NCI-H2171 (cell line): ENCODE results near the gene SYTL2.

Source experiments
- DNase-seq: peaks from one replicate; lab custom pipeline; 2025; lab: John Stamatoyannopoulos, UW

Gene SYTL2

GRCh38 chr11:85758480-85759039, 52.4 kb downstream of the SYTL2 start:
- no peak for DNase-seq

DNA sequence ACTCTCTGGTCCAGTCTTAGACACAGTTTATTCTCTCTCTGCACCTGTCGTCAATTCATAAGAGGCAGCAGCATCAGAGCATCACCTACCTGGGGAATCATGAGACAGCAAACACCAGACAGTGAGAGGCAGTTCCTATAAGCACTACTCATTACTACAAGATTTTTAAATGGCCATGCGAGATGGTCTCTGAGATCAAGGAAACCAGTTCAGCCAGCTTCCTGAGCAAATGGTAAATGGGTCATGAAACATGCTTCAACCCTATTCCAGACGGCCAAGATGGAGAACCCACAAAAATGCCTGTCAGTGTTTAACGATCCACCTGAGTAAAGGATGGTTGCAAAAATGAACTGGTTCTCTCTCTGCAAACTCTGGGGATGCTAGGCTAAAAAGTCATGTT, 52.9 kb downstream of the SYTL2 start:
- no peak for DNase-seq

GRCh38 chr11:85756401-85757200, 54.3 kb downstream of the SYTL2 start:
- no peak for DNase-seq

- no peak for DNase-seq
Observed at GRCh38 chr11:85755701-85756100, 55.2 kb downstream of the SYTL2 start.

- DNase-seq, result no peak
Observed at GRCh38 chr11:85755285-85755684, 55.7 kb downstream of the SYTL2 start.

- no peak for DNase-seq
Observed at GRCh38 chr11:85752890-85753581, 57.9 kb downstream of the SYTL2 start.

DNA sequence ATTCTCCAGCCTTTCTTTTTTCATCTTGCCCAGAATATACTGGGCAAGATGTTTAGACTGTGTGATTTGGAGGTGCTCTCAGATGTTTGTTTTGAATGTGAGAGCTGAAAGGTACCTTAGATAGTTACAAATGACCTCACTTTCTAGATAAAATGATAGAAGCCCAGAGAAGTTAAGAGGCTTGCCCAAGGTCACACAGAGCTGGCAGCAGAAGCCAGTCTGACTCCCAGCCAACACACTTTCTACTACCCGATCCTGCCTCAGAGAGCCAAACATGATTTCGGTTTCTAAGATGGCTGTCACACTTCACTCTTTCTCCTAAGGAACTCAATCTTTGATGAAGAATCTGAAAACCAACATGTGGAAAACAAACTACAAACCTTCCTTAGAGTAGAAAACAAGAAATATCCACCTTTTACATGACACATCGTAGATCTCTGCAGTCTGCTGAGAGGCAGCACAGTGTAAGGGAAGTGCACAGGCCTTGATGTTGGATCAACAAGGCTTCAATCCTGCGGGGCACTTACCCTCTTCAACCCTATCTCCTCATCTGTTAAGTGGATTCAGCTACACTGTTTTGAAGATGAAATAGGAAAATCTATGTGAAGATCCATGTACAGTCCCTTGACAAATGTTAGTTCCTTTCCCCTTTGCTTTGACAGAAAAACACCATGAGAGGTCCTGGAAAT, 58.6 kb downstream of the SYTL2 start:
- no peak for DNase-seq

- no peak for DNase-seq
Observed at GRCh38 chr11:85751724-85752123, 59.2 kb downstream of the SYTL2 start.

DNA sequence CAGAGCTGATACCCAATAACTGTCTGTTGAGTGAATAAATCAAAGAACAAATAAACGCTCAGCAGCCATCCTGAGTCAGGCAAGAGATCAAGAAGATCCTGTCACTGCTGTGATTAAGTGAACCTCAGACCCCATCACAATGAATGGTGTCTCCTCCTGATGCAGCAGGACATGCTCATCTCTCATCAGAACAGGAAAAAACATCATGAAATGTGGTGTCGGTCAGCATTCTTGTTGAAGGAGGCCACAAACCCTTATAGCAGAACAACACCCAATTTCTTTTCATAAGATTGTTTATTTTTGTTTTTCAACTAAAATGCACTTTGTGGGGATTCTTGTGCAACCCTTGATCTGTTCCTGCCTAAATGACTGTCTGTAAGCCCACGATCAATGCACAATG, 60.3 kb downstream of the SYTL2 start:
- no peak for DNase-seq

DNA sequence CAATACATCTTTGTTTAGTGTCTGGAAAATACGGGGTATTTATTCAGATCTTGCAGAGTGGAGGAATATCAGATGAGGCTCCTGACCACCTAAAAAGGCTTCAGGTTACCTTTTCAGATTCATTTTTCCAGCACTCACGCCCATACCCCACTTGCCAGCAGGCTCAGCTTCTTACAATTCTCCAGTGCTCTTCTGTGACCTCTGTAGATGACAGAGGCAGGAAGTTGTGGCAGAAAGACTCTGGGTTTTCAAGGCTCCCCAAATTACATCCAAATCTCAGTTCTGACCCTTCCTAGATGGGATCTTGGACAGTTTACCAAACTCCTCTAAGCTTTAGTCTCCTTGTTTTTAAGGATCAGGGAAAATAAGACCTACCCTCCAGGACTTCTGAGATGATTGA, 61.1 kb downstream of the SYTL2 start:
- no peak for DNase-seq

DNA sequence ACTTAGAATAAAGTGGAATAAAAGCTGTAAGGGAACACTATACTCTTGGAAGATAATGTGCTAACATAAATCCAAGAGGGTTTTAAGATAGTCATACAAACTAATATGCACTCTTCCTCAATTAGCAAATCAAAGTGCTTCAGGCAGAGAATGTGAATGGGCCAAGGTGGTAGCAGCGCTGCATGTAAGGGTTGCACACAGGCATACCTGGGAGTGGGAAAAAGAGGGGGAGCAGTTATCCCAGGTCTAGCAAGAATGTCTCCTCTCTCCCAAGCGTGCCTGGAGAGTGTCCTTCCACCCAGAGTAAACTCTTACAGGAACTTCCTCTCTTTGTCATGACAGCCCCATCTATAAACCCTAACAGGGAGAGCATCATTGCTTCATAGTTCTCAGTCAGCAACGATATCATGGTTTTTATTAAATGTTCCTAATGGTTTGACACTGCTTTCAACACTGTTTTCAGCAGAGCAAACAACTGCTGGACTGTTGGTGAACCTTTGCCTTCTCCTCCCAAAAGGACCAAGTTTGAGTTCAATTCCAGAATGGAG, 61.6 kb downstream of the SYTL2 start:
- no peak for DNase-seq

- DNase-seq, result no peak
Observed at GRCh38 chr11:85748455-85748891, 62.5 kb downstream of the SYTL2 start.

- no peak for DNase-seq
Observed at GRCh38 chr11:85746670-85747069, 64.3 kb downstream of the SYTL2 start.

DNA sequence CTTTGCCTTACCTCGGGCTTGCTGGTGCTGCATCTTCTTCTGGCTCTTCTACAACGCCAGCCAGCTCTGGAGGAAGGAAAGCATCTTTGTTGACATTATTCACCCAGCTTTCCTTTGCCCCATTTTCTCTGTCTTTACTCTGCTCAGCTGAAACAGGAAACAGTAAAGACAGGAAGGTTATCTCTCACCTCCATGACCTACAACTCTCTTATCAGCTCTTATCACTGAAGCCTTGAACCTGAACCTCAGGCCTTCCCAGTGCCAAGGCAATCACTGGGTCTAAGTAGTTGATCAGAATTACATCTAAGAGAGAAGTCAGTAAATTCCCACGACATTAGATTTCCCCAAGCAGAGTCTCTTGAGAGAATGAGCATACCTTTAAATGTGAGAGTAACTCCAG, 65.3 kb downstream of the SYTL2 start:
- no peak for DNase-seq

DNA sequence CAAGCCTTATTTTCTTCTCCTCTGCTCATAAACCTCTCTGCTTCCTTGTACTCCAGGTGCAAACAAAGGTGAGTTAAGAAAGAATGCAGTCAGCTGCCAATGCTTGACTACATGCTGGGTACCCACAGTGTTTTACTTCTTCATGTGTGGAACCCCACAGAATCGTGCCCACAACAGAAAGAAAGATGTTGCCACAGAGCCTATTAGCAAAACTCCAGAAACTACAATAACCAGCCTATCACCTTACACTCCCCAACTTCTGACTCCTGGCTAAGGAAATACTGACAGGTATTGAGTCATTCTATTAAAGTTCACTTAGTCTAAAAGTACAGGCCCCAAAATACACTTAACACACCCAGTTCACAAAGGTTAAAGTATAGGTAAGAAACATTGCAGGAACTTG, 68.1 kb downstream of the SYTL2 start:
- no peak for DNase-seq

GRCh38 chr11:85742348-85742747, 68.6 kb downstream of the SYTL2 start:
- DNase-seq, result no peak

DNA sequence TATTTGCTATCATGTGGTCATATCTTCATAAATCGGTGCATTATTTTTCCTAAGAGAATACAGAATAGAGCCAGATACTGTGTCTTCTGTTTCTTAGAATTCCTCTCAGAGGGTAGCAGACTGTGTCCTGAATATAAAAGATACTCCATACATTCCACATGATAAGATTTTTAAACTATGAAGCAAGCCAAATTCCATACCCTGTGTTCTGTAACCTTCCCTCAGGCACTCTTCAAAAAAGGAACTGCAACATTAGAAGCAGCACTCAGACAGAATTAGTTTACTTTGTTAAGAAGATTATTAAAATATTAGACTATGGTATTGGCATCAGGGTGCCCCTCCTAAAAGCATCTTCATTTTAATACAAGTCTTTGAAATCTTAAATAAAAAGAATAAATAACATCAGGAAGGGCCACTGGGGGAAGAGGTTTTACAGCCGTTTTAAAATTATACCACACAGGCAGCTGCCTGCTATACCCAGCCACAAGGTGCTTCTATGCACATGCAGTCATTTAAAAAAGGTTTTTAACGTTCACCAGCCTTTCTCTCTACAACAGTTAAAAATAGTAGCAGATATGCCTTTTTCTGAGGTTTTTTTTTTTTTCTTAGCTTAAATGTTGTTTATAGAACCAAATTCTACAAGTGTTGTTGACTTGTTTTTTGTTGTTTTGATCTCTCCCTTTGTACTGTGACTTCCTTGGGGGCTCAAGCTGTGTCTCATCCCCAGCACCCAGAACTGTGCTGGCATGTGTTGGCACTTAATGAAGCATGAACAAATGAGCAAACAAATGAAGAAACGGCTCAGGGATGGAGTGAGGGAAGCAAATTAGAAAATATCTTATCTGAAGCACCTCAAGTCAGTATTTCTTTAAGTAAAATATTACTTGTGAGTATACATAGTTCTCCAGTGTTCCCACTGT, 70.2 kb downstream of the SYTL2 start:
- peak; percentile 36 for DNase-seq

GRCh38 chr11:85737738-85738137, 73.2 kb downstream of the SYTL2 start:
- DNase-seq, result no peak

DNA sequence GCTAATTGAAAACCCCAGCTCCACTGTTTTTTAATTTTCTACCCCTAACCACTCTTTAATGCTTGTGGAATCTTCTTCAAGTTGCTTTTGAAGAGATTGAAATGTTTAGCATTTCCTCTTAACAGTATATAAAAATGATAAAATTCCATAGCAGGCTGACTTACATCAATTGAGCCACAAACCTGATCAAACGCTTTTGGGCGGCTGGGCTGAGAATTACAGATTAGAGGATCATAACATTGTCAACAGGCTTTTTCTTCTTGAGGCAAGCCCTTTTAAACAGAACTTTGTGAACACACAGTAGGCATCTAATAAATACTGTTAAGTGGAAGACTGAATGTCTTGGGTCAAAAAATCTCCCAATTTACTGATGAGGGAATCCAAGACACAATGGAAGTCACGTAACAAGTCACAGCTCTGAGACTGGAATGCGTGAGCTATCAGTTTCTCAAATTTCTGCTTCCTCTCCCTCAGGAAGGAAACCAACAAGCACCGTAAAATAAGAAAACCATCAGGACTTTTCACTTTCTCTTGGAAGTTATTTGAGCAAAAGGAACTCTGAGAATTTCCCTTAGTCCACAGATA, 75.0 kb downstream of the SYTL2 start:
- DNase-seq, result no peak

DNA sequence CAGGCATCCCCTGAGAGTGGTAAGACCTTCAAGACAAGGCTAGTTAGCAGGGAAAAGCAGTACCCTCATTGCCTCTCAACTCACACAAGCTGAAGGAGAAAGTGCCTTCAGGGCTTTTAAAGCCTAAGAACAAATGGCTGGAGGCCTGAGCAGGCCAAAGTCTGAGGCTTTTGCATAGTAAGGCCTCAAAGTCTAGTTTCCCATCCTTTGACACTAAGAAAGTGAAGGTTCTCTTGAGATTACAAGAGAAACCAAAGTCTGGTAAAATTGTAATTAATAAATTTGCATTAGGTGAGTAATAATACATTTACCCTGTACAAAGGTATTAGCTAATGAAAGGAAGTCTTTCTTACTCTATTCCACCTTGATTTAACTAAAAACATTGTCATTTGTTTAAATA, 78.0 kb downstream of the SYTL2 start:
- DNase-seq, result no peak

DNA sequence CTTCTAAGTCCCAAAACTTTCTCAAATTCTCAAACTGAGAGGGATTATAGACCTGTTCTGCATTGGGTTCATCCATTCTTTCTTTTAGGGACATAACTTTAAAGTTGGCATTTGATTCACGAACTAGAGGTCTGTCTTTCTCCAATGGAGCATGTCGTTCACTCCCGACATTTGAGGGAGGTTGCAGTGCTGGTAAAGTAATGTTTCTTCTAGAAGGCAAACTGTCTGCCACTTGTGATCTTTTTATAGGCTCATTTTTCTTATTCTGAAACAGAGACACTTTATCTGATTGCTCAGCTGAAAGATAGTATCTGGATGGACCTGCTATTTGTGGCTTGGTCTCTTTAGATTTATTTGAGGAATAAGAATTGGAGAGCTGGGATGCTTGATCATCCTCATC, 84.6 kb downstream of the SYTL2 start:
- no peak for DNase-seq
